Body of pancreas (tissue), 4 donors: Measurements from ENCODE around the gene TTF2.

Experiments
- POLR2A ChIP-seq, 3 donors: fragments of 450-650 bp; IDR thresholded peaks; one replicate each; pipeline ENCODE4 v1.6.1; 2016; ENCODE audit warnings: antibody characterized with exemption in 3 of 3, mild to moderate bottlenecking in 2 of 3
- TF ChIP-seq, protein P1 (sequence below), 7 experiments: fragments of 450-650 bp in 4 of 7; fragments of 200-600 bp in 3 of 7; sonication (generic) in 3 of 7; IDR thresholded peaks; one replicate each; pipeline ENCODE4 v1.5.1; 2016 to 2019; ENCODE audit warnings: antibody characterized with exemption in 7 of 7

DNA sequence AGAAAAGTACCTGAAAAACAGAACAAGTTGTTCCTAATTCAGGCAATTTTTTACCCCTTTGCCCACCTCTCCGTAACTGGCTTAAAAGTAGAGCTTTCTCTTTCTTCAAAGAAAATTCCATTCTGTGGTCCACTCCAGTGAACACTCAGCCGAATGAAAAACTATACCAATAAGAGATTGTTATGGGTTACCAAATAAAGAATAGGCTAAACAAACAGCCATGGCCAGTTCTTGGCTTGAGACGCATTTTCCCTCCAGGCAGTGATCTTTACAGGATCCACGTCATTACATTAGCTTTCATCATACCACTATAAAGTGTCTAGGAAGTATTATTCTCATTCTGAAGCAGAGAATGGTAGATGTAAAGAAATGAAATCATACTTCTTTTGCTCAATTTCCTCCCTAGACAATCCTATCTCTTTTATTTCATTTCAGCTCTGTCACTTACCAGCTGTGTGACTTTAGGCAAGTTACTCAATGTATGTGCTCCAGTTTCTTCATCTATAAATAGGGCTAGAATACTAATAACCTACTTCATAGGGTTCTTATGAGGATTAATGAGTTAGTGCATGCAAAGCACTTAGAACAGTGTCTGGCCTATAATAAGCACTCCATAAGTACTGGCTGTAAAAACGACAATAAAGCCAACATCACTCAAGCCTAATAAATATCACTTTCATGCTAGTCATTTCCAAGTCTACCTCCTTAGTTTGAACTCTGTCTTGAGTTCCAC, 87.9 kb downstream of the TTF2 start:
- TF ChIP-seq, protein P1, sequence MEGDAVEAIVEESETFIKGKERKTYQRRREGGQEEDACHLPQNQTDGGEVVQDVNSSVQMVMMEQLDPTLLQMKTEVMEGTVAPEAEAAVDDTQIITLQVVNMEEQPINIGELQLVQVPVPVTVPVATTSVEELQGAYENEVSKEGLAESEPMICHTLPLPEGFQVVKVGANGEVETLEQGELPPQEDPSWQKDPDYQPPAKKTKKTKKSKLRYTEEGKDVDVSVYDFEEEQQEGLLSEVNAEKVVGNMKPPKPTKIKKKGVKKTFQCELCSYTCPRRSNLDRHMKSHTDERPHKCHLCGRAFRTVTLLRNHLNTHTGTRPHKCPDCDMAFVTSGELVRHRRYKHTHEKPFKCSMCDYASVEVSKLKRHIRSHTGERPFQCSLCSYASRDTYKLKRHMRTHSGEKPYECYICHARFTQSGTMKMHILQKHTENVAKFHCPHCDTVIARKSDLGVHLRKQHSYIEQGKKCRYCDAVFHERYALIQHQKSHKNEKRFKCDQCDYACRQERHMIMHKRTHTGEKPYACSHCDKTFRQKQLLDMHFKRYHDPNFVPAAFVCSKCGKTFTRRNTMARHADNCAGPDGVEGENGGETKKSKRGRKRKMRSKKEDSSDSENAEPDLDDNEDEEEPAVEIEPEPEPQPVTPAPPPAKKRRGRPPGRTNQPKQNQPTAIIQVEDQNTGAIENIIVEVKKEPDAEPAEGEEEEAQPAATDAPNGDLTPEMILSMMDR (IDR thresholded peaks at IDR 0.05) = no peak
- no peak for TF ChIP-seq POLR2A (IDR thresholded peaks at IDR 0.05)
